ENCODE results near the gene BIN2. TPM values are rescaled to one million over a fixed set of nuclear protein-coding genes. Genes with fewer than 3 reads are reported as not detected.
A peak's percentile ranks its signal among the peaks of the same experiment; 100 is the strongest.

Gene BIN2
- total RNA-seq, 1 experiment from 2014 or later: 0.39 TPM

GRCh38 chr12:51372021-51372420 is 48.0 kb upstream of the BIN2 start:
- POLR2A ChIA-PET: no interaction called here
- Histone ChIP-seq H3K36me3 (ENCODE audit: control insufficient read depth, insufficient read depth, low read length) (no peaks in the 10 kb centered on the region), H3K4me3 (ENCODE audit: low read depth in 2 of 2, low read length in 2 of 2) (peak overlapping the region in 1 of 2 experiments; percentile 21; a peak in 1 of 4 replicates), H3K27me3 (ENCODE audit: control insufficient read depth, insufficient read depth, low read length) (no peaks in the 10 kb centered on the region), H3K27ac (ENCODE audit: low read length) (peak overlapping the region; percentile 69), H3K4me1 (ENCODE audit: control insufficient read depth, insufficient read depth, low read length) (peaks cover 10% of the 10 kb centered on the region), H3K9me3 (ENCODE audit: control insufficient read depth, insufficient read depth, low read depth, low read length) (no peaks in the 10 kb centered on the region)
- no peak for DNase-seq (ENCODE audit: low read depth, low spot score)
- BruUV-seq (replicated peaks): no TSS peak
- in situ Hi-C loops (cut with HindIII; ENCODE audit: low pct_unique_long_range_greater_than_20kb, low sequenced_read_pairs) (no loop called here), intact Hi-C loops (cut with micrococcal nuclease; ENCODE audit: unreplicated experiment) (no loop called here)
- ATAC-seq: peak; percentile 18; the same call in 1 of the 2 replicates
- CTCF ChIA-PET: interaction anchor here (1.0 kb wide), 1 partner anchor 31 kb away, joined by 3 read pairs; no protein-coding TSS in a partner anchor
- TF ChIP-seq, protein P1, sequence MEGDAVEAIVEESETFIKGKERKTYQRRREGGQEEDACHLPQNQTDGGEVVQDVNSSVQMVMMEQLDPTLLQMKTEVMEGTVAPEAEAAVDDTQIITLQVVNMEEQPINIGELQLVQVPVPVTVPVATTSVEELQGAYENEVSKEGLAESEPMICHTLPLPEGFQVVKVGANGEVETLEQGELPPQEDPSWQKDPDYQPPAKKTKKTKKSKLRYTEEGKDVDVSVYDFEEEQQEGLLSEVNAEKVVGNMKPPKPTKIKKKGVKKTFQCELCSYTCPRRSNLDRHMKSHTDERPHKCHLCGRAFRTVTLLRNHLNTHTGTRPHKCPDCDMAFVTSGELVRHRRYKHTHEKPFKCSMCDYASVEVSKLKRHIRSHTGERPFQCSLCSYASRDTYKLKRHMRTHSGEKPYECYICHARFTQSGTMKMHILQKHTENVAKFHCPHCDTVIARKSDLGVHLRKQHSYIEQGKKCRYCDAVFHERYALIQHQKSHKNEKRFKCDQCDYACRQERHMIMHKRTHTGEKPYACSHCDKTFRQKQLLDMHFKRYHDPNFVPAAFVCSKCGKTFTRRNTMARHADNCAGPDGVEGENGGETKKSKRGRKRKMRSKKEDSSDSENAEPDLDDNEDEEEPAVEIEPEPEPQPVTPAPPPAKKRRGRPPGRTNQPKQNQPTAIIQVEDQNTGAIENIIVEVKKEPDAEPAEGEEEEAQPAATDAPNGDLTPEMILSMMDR (IDR thresholded peaks at IDR 0.05): no peak
- TF ChIP-seq TCF7L2 (IDR thresholded peaks at IDR 0.05; ENCODE audit: low read depth, low read length): no peak
- no peak for TF ChIP-seq REST (IDR thresholded peaks at IDR 0.05; ENCODE audit: insufficient read depth in 1 of 2, low read depth in 2 of 2, low read length in 1 of 2)
- no peak for TF ChIP-seq SIN3A (IDR thresholded peaks at IDR 0.05; ENCODE audit: borderline replicate concordance, insufficient read depth, low read depth, low read length)
- no peak for TF ChIP-seq POLR2AphosphoS5 (IDR thresholded peaks at IDR 0.05; ENCODE audit: low read depth, low read length)

- Histone ChIP-seq H3K4me1 (ENCODE audit: control insufficient read depth, insufficient read depth, low read length) (peaks cover 10% of the 10 kb centered on the region), H3K9me3 (ENCODE audit: control insufficient read depth, insufficient read depth, low read depth, low read length) (no peaks in the 10 kb centered on the region), H3K4me3 (ENCODE audit: low read depth in 2 of 2, low read length in 2 of 2) (peak overlapping the region in 1 of 2 experiments; percentile 21; a peak in 1 of 4 replicates), H3K36me3 (ENCODE audit: control insufficient read depth, insufficient read depth, low read length) (no peaks in the 10 kb centered on the region), H3K27me3 (ENCODE audit: control insufficient read depth, insufficient read depth, low read length) (no peaks in the 10 kb centered on the region), H3K27ac (ENCODE audit: low read length) (peak overlapping the region; percentile 69)
- peak; percentile 98 for ATAC-seq
- DNase-seq (ENCODE audit: low read depth, low spot score): peak; percentile 89
- intact Hi-C loops (cut with micrococcal nuclease; ENCODE audit: unreplicated experiment) (no loop called here), in situ Hi-C loops (cut with HindIII; ENCODE audit: low pct_unique_long_range_greater_than_20kb, low sequenced_read_pairs) (no loop called here)
- ChIA-PET CTCF (interaction anchor here (1.0 kb wide), 1 partner anchor 30 kb away, joined by 3 read pairs; no protein-coding TSS in a partner anchor), POLR2A (no interaction called here)
- no TSS peak for BruUV-seq (replicated peaks)
- TF ChIP-seq POLR2AphosphoS5 (IDR thresholded peaks at IDR 0.05; ENCODE audit: low read depth, low read length): no peak
- TF ChIP-seq, protein P1 (IDR thresholded peaks at IDR 0.05): no peak
- TF ChIP-seq REST (IDR thresholded peaks at IDR 0.05; ENCODE audit: insufficient read depth in 1 of 2, low read depth in 2 of 2, low read length in 1 of 2): no peak
- TF ChIP-seq SIN3A (IDR thresholded peaks at IDR 0.05; ENCODE audit: borderline replicate concordance, insufficient read depth, low read depth, low read length): no peak
- no peak for TF ChIP-seq TCF7L2 (IDR thresholded peaks at IDR 0.05; ENCODE audit: low read depth, low read length)
These were observed 47.5 kb upstream of the BIN2 start for GRCh38 chr12:51371295-51371953.

All from Panc1 (cell line).